Putamen (tissue), 1 donor: ENCODE results near the gene FLYWCH1.

Source experiments
- DNase-seq: peaks from one replicate; pipeline ENCODE4 v3.0.0-alpha.2; 2016; ENCODE audit warnings: low spot score

The FLYWCH1 gene

DNA sequence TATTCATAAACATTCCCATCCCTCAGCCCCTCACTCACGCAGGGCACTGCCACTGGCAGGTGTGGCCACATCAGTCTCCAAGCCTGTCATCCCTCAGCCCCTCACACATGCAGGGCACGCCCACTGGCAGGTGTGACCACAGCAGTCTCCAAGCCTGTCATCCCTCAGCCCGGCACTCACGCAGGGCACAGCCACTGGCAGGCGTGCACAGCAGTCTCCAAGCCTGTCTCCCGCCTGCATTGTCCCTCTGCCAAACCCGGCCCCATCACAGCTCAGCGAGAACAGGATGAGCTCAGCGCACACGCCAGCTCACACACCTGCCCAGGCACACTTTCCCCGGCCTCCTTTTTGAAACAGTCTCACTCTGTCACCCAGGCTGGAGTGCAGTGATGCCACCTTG is 40.9 kb downstream of the FLYWCH1 start:
- DNase-seq: no peak

- no peak for DNase-seq
Observed at GRCh38 chr16:2953706-2954627, 42.2 kb downstream of the FLYWCH1 start.

GRCh38 chr16:2954656-2955381 is 43.1 kb downstream of the FLYWCH1 start:
- DNase-seq: no peak

DNA sequence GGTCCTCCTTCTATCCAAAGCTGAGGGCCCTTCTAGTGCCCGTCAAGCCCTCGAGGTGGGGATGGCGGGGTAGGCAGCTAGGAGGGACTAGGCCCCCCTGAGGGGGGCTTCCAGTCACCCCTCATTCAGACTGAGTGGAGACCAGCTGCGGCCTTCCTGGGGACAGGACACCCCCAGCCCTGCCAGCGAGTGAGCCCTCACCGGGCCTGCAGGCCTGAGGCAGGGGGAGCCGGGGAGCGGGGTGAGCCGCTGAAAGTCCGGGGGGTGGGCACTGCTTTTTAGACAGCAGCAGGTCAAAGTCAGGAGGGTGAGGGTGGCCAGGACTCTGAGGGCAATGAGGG is 43.7 kb downstream of the FLYWCH1 start:
- DNase-seq: no peak

DNA sequence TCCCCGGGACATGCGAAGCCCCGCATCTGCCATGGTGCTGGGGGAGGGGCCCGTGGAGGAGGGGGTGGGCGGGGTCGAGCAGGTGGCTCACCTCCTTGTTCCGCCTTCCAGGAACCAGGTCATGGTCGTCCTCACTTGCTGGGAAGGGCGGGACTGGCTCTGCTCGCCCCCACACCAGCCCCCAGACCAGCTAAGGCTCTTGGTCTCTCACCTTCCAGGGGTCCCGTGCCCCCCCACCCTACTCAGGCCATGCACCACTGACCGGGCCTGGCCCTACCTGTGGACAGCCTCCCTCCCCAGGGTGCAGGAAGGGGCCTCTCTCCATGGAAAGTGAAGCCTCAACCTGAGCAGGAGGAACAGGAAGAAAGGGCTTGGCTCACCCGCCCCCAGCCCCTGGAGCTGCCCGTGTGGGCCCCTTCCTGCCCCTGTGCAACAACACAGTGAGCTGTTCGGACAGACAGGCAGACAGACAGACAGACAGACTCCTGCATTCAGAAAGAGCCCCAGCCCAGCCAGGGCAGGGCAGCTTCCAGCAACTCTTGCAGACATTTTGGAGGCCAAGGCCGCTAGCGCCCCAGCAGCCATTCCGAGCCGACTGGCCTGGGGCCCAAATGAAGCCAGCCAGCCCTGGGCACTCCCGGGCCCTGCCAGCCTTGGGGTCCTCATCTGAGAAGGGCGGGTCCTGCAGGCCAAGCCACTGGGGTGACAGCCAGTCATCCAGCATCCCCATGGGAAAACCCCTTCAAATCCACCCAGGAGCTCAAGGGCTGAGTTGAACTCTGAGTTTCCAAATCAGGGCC is 44.2 kb downstream of the FLYWCH1 start:
- no peak for DNase-seq

DNA sequence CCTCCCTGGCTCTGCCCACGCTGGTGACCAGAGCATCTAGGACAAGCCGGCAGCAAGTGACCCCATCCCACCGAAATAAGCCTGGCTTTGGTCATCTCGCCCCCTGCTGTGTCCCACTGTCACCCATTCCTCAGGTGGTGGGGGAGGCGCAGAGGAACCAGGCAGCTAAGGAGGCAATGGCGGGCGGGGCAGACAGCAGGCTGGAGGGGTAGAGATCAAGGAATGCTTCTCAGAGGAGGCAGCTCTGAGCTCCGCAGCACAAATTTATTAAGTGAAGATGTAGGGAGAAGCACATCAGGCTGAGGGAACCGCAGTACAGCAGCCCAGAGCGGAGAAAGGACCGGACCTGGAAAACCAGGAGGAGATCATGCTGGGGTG is 44.8 kb downstream of the FLYWCH1 start:
- DNase-seq: no peak

DNA sequence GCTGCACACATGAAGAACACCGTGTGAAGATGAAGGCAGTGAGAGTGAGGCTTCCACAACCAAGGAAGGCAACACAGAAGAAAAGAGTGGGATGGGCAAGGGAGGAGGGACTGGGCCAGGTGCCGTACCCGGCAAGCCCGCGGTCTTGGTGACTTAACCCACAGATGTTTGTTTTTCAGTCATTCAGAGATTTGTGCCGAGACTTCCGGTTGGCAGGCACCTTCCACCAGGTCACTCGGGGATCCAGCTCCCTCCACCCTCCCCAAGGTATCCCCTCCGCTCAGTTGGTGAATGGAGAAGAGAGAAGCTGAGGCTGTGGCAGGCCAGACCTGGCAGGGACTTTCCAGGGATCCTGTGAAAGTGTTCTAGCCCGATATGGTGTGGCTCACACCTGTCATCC is 47.5 kb downstream of the FLYWCH1 start:
- no peak for DNase-seq

DNA sequence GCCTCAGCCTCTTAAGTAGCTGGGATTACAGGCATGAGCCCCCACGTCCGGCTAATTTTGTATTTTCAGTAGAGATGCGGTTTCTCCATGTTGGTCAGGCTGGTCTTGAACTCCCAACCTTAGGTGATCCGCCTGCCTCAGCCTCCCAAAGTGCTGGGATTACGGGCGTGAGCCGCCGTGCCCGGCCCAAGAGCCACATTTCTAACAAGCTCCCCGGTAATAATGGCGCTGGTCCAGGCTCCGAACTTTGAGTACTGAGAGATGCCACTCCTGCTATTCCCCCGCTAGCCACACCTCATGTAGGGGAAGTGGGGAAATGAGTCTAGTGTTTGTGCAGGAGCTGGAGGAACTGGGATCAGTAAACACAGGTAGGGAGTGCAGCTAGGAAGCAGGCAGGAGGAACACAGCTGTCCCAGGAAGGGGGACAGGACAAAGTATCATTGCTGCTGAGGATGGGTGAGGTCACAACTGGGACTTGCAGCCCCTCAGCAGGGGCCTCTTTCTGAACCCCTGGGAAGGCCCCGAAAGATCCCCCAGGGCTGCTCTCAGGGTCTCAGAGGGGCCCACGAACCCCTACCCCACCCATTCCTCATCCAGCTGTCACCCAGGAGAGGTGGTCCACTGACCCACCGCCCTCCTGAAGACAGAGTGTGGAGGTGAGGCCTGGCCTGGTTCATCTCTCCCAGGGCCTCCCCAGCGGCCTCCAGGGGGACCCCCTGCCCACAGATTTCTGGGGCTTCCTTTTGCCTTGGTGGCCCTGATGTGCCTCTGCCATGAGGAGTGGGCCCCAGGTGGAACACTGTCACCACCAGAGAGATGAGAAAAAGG is 48.7 kb downstream of the FLYWCH1 start:
- DNase-seq: no peak

- DNase-seq: no peak
Observed at GRCh38 chr16:2962334-2963073, 50.8 kb downstream of the FLYWCH1 start.

GRCh38 chr16:2963074-2963722 is 51.5 kb downstream of the FLYWCH1 start:
- DNase-seq: no peak

GRCh38 chr16:2963723-2964474 is 52.2 kb downstream of the FLYWCH1 start, which contains the start of gene KREMEN2:
Gene KREMEN2, plus strand, starts transcription at chr16:2964275. Its CDS starts 246 bp downstream, at chr16:2964521.
- no peak for DNase-seq

DNA sequence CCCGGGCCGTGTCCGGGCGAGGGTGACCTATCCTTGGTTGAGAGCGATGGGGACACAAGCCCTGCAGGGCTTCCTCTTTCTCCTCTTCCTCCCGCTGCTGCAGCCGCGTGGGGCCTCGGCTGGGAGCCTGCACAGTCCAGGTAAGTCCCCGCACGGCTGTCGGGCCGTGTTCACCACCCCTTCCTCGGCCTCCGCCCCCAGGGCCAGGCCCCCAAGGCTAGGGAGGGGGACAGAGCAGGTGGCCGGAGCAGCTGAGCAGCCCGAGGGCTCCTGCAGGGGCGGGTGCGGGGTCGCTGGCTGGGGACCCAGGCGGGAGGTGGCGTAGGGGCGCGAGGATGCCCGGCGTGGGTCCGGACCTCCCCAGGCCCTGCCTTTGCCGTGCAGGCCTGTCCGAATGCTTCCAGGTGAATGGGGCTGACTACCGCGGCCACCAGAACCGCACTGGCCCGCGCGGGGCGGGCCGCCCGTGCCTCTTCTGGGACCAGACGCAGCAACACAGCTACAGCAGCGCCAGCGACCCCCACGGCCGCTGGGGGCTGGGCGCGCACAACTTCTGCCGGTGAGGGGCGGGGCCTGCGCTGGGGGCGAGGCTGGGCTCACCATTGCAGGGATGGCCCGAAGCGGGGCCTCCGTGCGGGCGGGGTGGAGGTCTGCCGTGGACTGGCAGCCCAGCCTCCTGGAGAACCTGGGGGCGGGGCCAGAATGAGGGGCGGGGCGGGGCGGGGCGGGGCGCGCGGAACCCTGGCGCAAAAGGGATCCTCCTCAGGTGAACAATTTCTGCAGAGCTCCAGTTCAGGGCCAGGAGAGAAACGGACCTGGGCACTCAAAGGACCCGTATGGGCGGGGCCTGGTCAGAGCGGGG is 53.0 kb downstream of the FLYWCH1 start:
- DNase-seq: no peak

DNA sequence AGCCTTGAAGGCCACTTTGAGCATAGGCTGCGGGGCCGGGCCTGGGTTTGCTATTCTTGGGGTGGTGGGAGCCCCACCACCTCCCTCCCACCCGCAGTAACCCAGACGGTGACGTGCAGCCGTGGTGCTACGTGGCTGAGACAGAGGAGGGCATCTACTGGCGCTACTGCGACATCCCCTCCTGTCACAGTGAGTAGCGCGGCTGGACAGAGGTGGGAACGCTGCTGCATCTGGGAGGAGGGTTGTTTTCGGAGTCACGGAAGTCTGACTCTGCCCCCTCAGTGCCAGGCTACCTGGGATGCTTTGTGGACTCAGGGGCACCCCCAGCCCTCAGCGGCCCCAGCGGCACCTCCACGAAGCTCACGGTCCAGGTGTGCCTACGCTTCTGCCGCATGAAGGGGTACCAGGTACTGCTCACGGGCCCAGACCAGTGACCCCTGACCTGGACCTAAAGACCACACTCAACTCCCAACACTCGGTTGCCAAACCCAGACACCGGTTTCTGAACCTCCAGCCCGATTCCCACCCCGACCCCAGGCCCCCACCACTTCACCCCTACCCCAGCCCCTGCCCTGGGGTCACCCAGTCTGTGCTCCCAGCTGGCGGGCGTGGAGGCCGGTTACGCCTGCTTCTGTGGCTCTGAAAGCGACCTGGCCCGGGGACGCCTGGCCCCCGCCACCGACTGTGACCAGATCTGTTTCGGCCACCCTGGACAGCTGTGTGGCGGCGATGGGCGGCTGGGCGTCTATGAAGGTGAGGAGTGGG is 54.5 kb downstream of the FLYWCH1 start:
- no peak for DNase-seq

DNA sequence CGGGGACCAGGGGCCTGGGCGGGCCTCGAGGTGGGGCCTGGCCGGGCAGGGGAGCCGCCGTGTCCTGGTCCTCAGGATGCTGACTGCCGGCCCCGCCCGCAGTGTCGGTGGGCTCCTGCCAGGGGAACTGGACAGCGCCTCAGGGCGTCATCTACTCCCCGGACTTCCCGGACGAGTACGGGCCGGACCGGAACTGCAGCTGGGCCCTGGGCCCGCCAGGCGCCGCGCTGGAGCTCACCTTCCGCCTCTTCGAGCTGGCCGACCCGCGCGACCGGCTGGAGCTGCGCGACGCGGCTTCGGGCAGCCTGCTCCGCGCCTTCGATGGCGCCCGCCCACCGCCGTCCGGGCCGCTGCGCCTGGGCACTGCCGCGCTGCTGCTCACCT is 55.1 kb downstream of the FLYWCH1 start:
- no peak for DNase-seq

- DNase-seq: no peak
Observed at GRCh38 chr16:2967211-2967631, 55.5 kb downstream of the FLYWCH1 start.

GRCh38 chr16:2967721-2968161 is 56.0 kb downstream of the FLYWCH1 start:
- no peak for DNase-seq

- no peak for DNase-seq
Observed at GRCh38 chr16:2968368-2968737, 56.6 kb downstream of the FLYWCH1 start.
